Activated CD8-positive, alpha-beta memory T cell treated with anti-CD3 and anti-CD28 coated beads, Interleukin-2, amount 50 U/mL, for 1 hour (primary cell): Measurements from ENCODE around the gene PDRG1.

Experiments
- DNase-seq: peaks from one replicate; pipeline ENCODE4 v3.0.0-alpha.2; 2020; ENCODE audit errors: extremely low read depth

Gene PDRG1

GRCh38 chr20:31907046-31907445 is 44.8 kb downstream of the PDRG1 start:
- DNase-seq = no peak

DNA sequence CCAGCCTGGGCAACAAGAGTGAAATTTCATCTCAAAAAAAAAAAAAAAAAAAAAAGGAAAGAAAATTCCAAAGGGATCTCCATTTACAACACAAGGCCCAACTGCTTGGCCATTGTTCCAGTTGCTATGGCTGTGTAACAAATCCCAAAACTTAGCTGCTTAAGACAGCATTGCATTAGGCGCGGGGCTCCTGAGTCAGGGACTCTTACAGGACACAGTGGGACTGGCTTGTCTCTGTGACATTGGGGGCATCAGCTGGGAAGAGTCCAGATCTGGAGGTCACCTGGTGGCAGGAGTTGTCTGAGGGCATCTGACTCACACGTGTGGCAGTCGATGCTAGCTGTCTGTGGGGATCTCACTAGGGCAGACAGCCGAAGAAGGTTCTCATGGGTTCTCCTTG is 45.8 kb downstream of the PDRG1 start:
- DNase-seq = no peak

DNA sequence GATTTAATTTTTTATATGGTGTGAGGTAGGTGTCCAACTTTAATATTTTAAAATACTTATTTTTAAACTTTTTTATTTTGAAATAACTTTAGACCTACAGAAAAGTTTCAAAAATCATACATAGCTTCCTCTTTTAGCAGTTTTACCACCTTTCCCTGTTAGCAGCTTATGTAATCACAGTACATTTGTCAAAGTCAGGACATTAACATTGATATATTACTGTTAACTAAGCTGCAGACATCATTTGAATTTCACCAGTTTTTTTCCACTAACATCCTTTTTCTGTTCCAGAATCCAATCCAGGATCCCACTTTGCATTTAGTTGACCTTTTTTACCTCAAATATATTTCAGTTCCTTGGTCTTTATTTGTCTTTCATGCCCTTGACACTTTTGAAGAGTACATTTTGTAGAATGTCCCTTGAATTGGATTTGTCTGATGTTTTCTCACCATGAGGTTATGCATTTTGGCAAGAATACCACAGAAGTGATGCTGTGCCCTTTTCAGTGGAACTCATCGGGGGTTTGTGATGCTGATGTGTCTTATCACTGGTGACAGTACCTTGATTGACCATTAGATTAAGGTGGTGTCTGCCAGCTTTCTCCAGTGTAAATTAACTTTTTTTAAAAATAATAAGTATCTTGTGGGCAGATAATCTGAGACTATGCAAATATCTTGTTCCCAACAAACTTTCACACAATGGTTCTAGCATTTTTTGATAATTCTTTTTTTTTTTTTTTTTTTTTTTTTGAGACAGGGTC is 48.0 kb downstream of the PDRG1 start:
- no peak for DNase-seq

DNA sequence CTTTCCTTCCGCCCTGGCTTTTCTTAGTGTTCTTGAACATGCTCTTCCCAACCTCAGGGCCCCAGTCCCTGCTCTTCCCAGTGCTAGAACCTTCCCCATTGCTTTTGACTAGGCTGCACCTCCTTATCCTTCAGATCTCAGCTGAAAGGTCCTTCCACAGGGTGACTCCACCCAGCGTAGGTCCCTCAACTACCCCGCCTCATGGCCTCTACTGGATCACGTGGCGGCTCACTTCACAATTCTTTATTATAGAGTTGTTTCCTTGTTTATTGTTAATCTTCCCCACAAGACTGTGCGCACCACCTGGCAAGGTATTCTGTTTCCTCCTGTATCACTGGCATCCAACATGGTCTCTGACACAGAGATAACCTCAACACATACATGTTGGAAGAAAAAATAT is 50.2 kb downstream of the PDRG1 start:
- DNase-seq = no peak

- DNase-seq = no peak
These were observed 54.3 kb downstream of the PDRG1 start for GRCh38 chr20:31897541-31897940.

DNA sequence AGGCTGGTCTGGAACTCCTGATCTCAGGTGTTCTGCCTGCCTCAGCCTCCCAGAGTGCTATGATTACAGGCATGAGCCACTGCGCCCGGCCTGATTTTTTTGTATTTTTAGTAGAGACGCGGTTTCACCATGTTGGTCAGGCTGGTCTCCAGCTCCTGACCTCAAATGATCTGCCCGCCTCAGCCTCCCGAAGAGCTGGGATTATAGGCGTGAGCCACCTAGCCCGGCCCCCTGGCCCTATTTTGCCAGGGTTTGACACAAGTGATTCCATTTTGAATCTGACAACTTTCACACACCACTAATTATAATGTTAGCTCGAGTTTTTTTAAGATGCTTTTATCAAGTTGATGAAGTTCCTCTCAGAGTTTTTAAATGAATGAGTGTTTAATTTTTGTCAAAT is 55.8 kb downstream of the PDRG1 start:
- DNase-seq = no peak

DNA sequence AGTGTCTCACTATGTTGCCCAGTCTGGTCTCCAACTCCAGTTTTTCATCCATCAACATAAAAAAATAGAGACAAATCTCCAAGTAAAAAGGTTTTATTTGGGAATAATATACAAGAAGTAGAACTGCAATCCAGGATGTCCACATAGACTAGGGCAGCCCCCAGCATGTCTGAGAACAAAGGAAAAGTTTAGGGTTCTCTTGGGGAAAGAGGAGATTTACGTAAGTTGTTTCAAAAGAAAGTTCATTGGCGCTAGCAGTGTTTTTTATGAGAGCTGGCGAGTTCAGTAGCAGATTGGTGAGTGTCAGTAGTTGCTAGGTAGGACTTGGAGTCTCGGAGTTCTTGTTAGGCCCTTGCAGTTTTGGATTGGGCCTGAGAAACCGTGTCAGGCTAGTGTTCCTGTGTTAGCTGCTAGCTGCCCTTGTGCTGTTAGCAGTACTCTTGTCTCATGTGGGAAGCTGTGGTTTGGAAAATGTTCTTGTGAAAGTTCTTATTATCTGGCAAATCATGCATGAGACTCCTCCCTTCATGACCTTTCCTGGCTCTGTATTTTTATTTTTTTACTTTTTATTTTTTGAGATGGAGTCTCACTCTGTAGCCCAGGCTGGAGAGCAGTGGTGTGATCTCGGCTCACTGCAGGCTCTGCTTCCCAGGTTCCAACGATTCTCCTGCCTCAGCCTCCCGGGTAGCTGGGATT is 56.7 kb downstream of the PDRG1 start:
- no peak for DNase-seq
